HUES64 (cell line): Measurements from ENCODE around the gene MAML1.

Experiments used
- H3K27ac ChIP-seq: 2 replicates; pipeline ENCODE4 v1.7.0; 2013; ENCODE audit warnings: low read depth, low read length, inconsistent platforms
- H3K27me3 ChIP-seq: 2 replicates; pipeline ENCODE4 v1.6.1; 2013; ENCODE audit warnings: mild to moderate bottlenecking, low read length; ENCODE audit not compliant: insufficient read depth
- H3K36me3 ChIP-seq: 2 replicates; pipeline ENCODE4 v1.6.1; 2013; ENCODE audit warnings: mild to moderate bottlenecking, low read length; ENCODE audit not compliant: insufficient read depth
- H3K4me1 ChIP-seq: 2 replicates; pipeline ENCODE4 v1.6.1; 2013; ENCODE audit warnings: mild to moderate bottlenecking, low read length, moderate library complexity; ENCODE audit not compliant: insufficient read depth
- H3K4me3 ChIP-seq: 2 replicates; pipeline ENCODE4 v1.5.1; 2013; ENCODE audit warnings: mild to moderate bottlenecking, low read length, moderate library complexity
- H3K9ac ChIP-seq: 2 replicates; pipeline ENCODE4 v1.6.1; 2013; ENCODE audit warnings: mild to moderate bottlenecking, low read depth, low read length
- H3K9me3 ChIP-seq: 2 replicates; pipeline ENCODE4 v1.6.1; 2013; ENCODE audit warnings: low read depth, low read length; ENCODE audit not compliant: insufficient read depth
- WGBS: fragments of 150-250, 120-280 bp; methylation state at CpG from one replicate; pipeline ENCODE4 v1.1.7; 2013; ENCODE audit warnings: missing lambda C conversion rate; 5-methylcytosine and 5-hydroxymethylcytosine counted together

MAML1 gene

DNA sequence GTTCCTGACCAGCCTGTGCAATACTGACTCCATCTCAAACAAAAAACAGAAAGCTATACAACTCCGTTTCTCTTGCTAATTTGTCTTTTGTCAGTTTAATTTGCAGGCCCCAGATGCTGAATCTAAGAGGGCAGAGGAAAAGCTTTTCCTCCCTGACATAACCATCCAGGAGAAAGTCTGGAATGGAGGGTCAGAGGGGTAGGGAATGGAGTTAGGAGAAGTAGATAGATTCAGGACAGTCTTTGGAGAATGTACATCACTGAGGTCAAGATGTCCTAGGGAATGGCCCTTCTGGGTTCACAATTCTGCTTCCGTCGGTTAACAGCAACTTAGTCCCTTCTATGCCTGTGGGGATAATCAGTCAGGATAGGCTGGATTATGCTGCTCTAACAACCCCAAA is 81.5 kb downstream of the MAML1 start:
- Histone ChIP-seq H3K4me3 (no peak overlapping the region), H3K36me3 (peaks cover 16% of the 10 kb centered on the region; the same call in 1 of the 2 replicates), H3K27me3 (0 out of 2 replicates have a peak, but pooled peaks cover 12% of the 10 kb centered on the region), H3K4me1 (peaks cover 5% of the 10 kb centered on the region; the same call in 1 of the 2 replicates), H3K9me3 (no peaks in the 10 kb centered on the region), H3K9ac (no peak overlapping the region), H3K27ac (no peak overlapping the region)
- WGBS = 77% methylated on average over 3 of the region's 3 CpGs

DNA sequence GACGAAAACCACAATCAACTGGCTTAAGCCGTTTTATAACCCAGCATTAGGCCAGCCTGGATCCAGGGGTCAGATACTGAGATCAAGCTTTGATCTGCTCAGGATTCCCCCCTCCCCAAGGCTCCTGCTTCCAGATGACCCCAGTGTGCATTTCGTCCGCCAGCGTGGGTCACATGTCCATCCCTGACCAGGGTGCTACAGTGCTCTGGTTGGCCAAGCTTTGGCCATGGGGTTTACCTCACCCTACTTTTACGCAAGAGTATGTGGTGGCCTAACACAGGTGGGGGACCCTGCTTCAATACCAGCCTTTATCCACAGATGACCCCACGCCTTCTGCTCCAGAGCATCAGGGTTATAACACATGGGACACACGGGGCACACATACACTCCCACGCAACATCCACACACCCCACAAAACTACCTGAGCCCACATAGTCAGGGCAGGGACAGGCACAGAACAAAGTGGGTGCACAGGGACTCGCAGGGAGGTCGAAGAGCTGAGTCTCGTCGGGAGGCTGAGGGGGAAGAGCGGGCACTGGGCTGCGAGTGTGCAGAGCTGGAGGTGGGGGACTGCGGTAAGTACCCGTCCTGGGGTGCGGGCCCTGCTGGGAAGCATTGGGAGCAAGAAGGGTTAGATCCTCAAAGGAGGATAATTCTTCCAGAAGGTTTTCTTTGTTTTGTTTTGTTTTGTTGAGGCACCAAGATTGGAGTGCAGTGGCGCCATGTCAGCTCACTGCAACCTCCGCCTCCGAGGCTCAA is 83.0 kb downstream of the MAML1 start:
- H3K9ac ChIP-seq = no peak overlapping the region
- no peak overlapping the region for H3K4me3 ChIP-seq
- H3K4me1 ChIP-seq = peaks cover 17% of the 10 kb centered on the region
- 94% methylated on average over 21 of the region's 21 CpGs for WGBS
- H3K9me3 ChIP-seq = no peaks in the 10 kb centered on the region
- 0 out of 2 replicates have a peak, but pooled peaks cover 12% of the 10 kb centered on the region for H3K27me3 ChIP-seq
- H3K27ac ChIP-seq = no peak overlapping the region
- H3K36me3 ChIP-seq = peaks cover 16% of the 10 kb centered on the region; the same call in 1 of the 2 replicates

DNA sequence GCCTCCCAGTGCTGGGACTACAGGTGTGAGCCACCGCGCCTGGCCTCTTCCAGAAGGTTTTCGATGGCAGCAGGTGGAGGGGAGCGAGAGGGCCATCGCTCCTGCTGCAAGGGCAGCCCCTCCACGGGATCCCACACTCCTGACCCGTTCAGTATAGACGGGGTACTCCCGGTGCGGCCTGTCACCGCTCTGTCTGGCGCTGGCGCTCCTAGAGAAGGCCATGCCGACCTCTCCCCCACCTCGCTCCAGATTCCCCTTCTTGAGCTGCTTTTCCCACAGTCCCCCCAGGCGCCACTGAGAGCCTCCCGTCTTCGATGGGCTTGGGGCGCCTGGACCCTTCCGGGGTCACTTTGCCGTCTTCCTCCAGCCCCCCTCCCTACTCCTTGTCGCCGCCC is 83.8 kb downstream of the MAML1 start:
- Histone ChIP-seq H3K27me3 (0 out of 2 replicates have a peak, but pooled peaks cover 12% of the 10 kb centered on the region), H3K9ac (peak overlapping the region; percentile 57; the same call in 1 of the 2 replicates), H3K27ac (no peak overlapping the region), H3K4me3 (peak overlapping the region; percentile 51), H3K36me3 (peaks cover 15% of the 10 kb centered on the region; the same call in 1 of the 2 replicates), H3K9me3 (no peaks in the 10 kb centered on the region), H3K4me1 (peaks cover 17% of the 10 kb centered on the region)
- 63% methylated on average over 23 of the region's 23 CpGs for WGBS

DNA sequence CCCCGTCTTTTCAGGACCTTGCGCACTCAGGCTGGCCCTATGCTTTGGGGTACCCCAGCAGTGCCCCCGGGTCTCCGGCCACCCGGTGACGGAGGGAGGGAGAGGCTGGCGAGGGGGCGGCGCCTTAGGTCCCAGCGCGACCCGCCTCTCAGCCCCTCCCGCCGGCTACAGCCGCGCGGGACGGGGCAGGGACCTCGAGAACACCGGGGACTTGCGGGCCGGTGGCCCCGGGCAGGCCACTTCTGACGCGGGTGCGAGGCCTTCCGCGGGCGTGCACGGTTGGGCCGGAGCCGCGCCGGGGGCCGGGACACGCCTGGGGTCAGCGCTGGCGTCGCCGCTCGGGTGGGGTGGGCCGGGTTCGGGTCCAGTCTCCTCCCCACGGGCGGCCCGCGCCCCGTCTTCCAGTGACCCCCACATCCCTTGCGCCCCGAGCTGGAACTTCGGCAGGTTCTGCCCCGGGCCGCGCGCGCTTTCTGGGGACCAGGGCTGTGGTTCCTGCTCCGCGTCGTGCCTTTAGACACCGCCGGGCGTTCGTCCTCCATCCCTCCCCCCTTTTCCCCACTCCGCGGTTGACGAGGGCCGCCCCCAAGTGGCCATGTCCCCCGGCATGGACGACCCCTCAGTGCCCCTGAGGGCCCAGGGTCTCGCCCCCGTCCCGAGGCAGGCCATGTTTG is 84.3 kb downstream of the MAML1 start:
- peaks cover 20% of the 10 kb centered on the region for H3K4me1 ChIP-seq
- H3K4me3 ChIP-seq = peak overlapping the region; percentile 51
- H3K27ac ChIP-seq = no peak overlapping the region
- 0 out of 2 replicates have a peak, but pooled peaks cover 12% of the 10 kb centered on the region for H3K27me3 ChIP-seq
- peak overlapping the region; percentile 57 for H3K9ac ChIP-seq
- H3K36me3 ChIP-seq = peaks cover 12% of the 10 kb centered on the region; the same call in 1 of the 2 replicates
- 3% methylated on average over 72 of the region's 72 CpGs for WGBS
- no peaks in the 10 kb centered on the region for H3K9me3 ChIP-seq

DNA sequence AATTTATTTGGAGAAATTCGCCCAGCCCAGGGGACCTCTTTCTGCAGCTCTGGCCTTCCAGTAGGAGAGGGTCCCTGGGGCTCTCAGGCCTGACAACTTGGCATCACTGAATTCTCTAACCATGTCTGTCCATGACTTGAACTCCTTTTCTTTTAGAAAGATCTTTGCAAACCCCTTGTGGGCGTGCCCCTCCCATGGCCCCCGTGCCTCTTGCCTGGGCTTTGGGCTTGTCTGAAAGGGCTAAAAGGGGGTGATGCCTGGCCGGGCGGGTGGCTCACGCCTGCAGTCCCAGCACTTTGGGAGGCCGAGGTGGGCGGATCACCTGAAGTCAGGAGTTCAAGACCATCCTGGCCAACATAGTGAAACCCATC is 84.8 kb downstream of the MAML1 start:
- Histone ChIP-seq H3K27me3 (0 out of 2 replicates have a peak, but pooled peaks cover 12% of the 10 kb centered on the region), H3K4me3 (peak overlapping the region; percentile 51), H3K4me1 (peaks cover 25% of the 10 kb centered on the region), H3K27ac (no peak overlapping the region), H3K9me3 (no peaks in the 10 kb centered on the region), H3K9ac (peak overlapping the region; percentile 57), H3K36me3 (peaks cover 6% of the 10 kb centered on the region; the same call in 1 of the 2 replicates)
- 70% methylated on average over 8 of the region's 8 CpGs for WGBS

DNA sequence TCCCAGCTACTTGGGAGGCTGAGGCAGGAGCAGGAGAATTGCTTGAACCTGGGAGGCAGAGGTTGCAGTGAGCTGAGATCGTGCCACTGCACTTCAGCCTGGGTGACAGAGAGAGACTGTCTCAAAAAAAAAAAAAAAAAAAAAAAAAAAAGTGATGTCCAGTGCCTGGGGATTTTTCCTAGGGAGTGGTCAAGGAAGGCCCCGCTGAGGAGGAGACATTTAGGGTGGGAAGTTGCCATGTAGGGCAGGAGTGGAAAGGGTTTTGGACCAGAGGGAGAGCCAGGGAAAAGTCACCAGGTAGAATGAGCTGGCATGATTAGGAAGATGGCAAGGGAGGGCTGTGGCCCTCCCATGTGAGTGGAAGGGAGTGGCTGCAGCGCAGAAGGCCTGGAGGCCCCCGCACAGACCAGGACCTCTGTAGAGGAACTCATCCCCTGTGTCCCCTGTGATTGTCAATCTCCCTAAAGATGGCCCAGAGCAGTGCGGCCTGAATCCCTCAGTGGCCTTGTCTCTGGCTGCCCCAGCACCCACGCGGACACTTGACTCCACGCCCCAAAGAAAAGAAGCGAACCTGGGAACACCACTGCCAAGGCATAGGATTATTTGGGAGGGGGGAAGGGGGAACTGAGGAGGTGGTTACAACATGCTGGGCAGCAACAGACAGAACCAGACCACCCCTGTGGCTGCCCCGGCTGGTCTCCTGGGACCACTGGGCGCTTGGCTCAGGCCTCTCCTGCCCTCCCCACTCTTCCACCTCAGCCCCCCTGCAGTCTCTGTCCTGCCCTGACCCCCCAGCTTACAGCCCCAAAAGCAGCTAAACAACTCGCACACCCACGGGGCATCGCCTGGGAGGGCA is 85.5 kb downstream of the MAML1 start:
- Histone ChIP-seq H3K27ac (peak overlapping the region; percentile 87; the same call in 1 of the 2 replicates), H3K9me3 (no peaks in the 10 kb centered on the region), H3K4me3 (peak overlapping the region; percentile 37), H3K4me1 (peaks cover 27% of the 10 kb centered on the region), H3K36me3 (0 out of 2 replicates have a peak, but pooled peaks cover 6% of the 10 kb centered on the region), H3K9ac (peak overlapping the region; percentile 60; the same call in 1 of the 2 replicates), H3K27me3 (0 out of 2 replicates have a peak, but pooled peaks cover 12% of the 10 kb centered on the region)
- WGBS = 61% methylated on average over 14 of the region's 14 CpGs

DNA sequence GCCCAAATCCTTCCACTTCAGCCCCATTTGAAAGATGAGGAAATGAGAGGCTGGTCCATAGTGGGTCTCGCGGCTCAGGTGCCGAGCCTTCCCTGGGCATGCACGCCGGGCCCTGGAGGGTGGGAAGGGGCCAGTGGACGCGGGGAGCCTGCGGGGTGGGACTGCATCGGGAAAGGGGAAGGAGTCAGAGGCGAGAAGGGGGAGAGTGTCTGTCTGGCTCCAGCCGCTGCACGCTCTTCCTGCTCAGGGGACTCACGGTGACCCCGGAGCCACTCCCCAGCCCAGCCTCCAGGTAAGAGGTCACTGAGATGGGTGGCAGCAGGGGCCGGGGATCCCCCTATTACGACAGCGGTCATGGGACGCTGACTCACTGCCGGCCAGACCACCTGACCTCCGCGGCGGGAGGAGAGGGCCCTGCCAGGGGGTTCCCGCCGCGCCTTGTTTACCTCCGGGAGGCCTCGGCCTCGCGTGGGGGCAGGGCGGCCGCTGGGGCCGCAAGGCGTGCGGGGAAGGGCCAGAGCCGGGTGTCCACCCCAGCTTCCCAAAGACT is 86.2 kb downstream of the MAML1 start:
- Histone ChIP-seq H3K27ac (peak overlapping the region; percentile 87), H3K9me3 (no peaks in the 10 kb centered on the region), H3K27me3 (0 out of 2 replicates have a peak, but pooled peaks cover 12% of the 10 kb centered on the region), H3K4me1 (peaks cover 27% of the 10 kb centered on the region), H3K4me3 (peak overlapping the region; percentile 37), H3K36me3 (peaks cover 12% of the 10 kb centered on the region), H3K9ac (peak overlapping the region; percentile 60)
- WGBS = 5% methylated on average over 35 of the region's 35 CpGs

DNA sequence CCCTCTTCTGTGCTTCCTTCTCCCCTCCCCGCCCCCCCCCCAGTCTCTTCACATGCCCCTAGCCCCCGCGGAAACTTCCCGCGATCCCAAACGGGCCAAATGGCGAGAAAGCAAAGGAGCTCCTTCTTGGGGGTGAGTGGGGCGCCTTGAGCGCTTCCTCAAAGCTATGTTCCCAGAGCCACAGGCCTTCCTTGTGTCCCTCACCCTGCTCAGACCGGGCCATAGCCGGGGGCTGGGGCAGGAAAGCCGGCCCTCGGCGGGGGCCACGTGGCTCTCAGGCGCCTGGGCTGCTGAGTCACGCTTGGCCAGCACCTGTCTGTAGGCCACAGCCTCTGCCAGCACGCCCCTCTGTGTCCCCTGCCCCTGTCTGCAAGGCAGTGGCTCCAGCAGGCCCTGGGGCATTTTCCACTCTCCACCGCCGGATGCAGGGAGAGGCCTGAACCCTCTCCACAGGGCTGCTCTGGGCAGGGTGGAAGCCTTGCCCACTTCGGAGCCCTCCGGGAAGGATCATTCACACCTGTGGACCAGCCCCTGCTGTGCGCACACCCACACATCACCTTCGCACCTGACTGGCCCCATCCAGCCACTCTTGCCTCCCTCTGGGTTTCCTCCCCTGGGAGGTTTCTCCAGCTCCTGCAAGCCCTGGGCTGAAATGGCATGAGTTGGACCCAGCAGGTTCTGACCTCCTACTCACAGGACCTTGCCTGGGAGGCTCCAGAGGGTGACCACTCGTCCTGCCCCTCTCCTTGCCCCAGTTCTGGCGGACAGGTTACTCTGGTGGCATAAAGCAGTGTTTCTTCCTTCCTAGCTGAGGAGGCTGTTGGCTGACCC is 86.9 kb downstream of the MAML1 start:
- 0 out of 2 replicates have a peak, but pooled peaks cover 12% of the 10 kb centered on the region for H3K27me3 ChIP-seq
- H3K4me1 ChIP-seq = peaks cover 27% of the 10 kb centered on the region
- H3K27ac ChIP-seq = peak overlapping the region; percentile 87
- WGBS = 35% methylated on average over 25 of the region's 26 CpGs
- 0 out of 2 replicates have a peak overlapping the region, but pooled peaks have one; percentile 37 for H3K4me3 ChIP-seq
- peak overlapping the region; percentile 60 for H3K9ac ChIP-seq
- H3K9me3 ChIP-seq = no peaks in the 10 kb centered on the region
- H3K36me3 ChIP-seq = peaks cover 19% of the 10 kb centered on the region

DNA sequence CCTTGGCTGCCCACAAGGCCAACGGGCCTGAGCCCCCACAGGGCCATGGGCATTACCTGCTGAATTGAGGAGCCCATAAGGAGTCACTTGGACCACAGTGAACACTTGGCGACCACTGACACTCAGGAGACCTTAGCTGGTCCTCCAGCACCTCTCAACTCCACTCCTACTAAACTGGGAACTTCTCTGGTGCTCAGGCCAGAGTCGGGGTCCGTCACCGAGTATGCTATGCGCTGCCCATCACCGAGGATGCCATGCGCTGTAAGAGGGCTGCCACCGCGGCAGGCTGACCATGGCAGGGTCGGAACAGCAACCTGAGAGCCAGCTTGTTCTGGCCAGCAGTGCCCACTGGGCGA is 87.5 kb downstream of the MAML1 start:
- WGBS = 78% methylated on average over 12 of the region's 12 CpGs
- H3K4me1 ChIP-seq = peaks cover 27% of the 10 kb centered on the region
- no peaks in the 10 kb centered on the region for H3K9me3 ChIP-seq
- H3K27me3 ChIP-seq = 0 out of 2 replicates have a peak, but pooled peaks cover 12% of the 10 kb centered on the region
- H3K36me3 ChIP-seq = peaks cover 25% of the 10 kb centered on the region
- H3K9ac ChIP-seq = peak overlapping the region; percentile 60
- H3K4me3 ChIP-seq = peak overlapping the region; percentile 63; the same call in 1 of the 2 replicates
- peak overlapping the region; percentile 87 for H3K27ac ChIP-seq
